Keratinocyte (primary cell): ENCODE measurements around the gene TP53I13. TPM values are rescaled to one million over a fixed set of nuclear protein-coding genes. Genes with fewer than 3 reads are reported as not detected.

Experiments used
- DNase-seq: peaks from one replicate; pipeline ENCODE4 v3.0.0-alpha.2; 2011; ENCODE audit warnings: low read depth, missing footprints, low spot score
- FAIRE-seq: peaks from 2 replicates; lab custom pipeline; 2011; peaks lifted over from hg19 to GRCh38; lab: Jason Lieb, UNC
- H2AFZ ChIP-seq: 2 replicates; pipeline ENCODE4 v1.6.0; 2012; ENCODE audit warnings: low read length, control low read depth, inconsistent platforms; ENCODE audit not compliant: control insufficient read depth
- H3K27ac ChIP-seq: 2 replicates; pipeline ENCODE4 v1.5.1; 2011; ENCODE audit warnings: low read length; ENCODE audit not compliant: control insufficient read depth, insufficient read depth
- H3K27me3 ChIP-seq: 3 replicates; pipeline ENCODE4 v1.6.0; 2011; ENCODE audit warnings: low read length; ENCODE audit not compliant: control insufficient read depth, insufficient read depth; ENCODE audit errors: extremely low read depth
- H3K36me3 ChIP-seq, 2 experiments: 2 replicates in 1 of 2; 3 replicates in 1 of 2; pipeline ENCODE4 v1.5.1; 2011; ENCODE audit warnings: low read length in 2 of 2, mild to moderate bottlenecking in 1 of 2; ENCODE audit not compliant: control insufficient read depth in 2 of 2, insufficient read depth in 2 of 2; ENCODE audit errors: extremely low read depth in 1 of 2
- H3K4me1 ChIP-seq: 3 replicates; pipeline ENCODE4 v1.5.1; 2011; ENCODE audit warnings: low read length; ENCODE audit not compliant: control insufficient read depth, insufficient read depth; ENCODE audit errors: extremely low read depth
- H3K4me2 ChIP-seq: 3 replicates; pipeline ENCODE4 v1.6.0; 2011; ENCODE audit warnings: low read depth, low read length; ENCODE audit not compliant: control insufficient read depth, insufficient read depth; ENCODE audit errors: extremely low read depth
- H3K4me3 ChIP-seq, 3 experiments: fragments of 200-600 bp in 1 of 3; sonication (generic) in 1 of 3; 2 replicates in 2 of 3; 3 replicates in 1 of 3; pipeline ENCODE4 v1.5.1; 2011 to 2016; ENCODE audit warnings: low read length in 3 of 3, mild to moderate bottlenecking in 3 of 3, control low read depth in 2 of 3, inconsistent platforms in 1 of 3, low read depth in 1 of 3, mixed read lengths in 1 of 3, mixed run types in 1 of 3, moderate library complexity in 1 of 3; ENCODE audit not compliant: control insufficient read depth in 2 of 3, insufficient read depth in 2 of 3; ENCODE audit errors: extremely low read depth in 1 of 3
- H3K79me2 ChIP-seq: 2 replicates; pipeline ENCODE4 v1.6.0; 2012; ENCODE audit warnings: low read length; ENCODE audit not compliant: control insufficient read depth, insufficient read depth
- H3K9ac ChIP-seq: 3 replicates; pipeline ENCODE4 v1.6.0; 2011; ENCODE audit warnings: low read length; ENCODE audit not compliant: control insufficient read depth, insufficient read depth; ENCODE audit errors: extremely low read depth
- H3K9me1 ChIP-seq: 3 replicates; pipeline ENCODE4 v1.6.0; 2011; ENCODE audit warnings: low read length; ENCODE audit not compliant: control insufficient read depth, insufficient read depth; ENCODE audit errors: extremely low read depth
- H3K9me3 ChIP-seq: 2 replicates; pipeline ENCODE4 v1.5.1; 2012; ENCODE audit warnings: low read depth, low read length; ENCODE audit not compliant: control insufficient read depth
- H4K20me1 ChIP-seq: 3 replicates; pipeline ENCODE4 v1.6.0; 2011; ENCODE audit warnings: low read length; ENCODE audit not compliant: control insufficient read depth, insufficient read depth; ENCODE audit errors: extremely low read depth
- EZH2 ChIP-seq: IDR thresholded peaks from one replicate; pipeline ENCODE4 v1.6.1; 2012; ENCODE audit warnings: inconsistent platforms, mild to moderate bottlenecking, low read length, moderate library complexity
- dilution Hi-C: fragments of 300-500 bp; cut with MboI; formaldehyde crosslinking; loops from one replicate; pipeline ENCODE4 v1.7.0; 2020; ENCODE audit warnings: low sequenced_read_pairs; ENCODE audit not compliant: extremely low pct_ligation_motif_present
- polyA plus RNA-seq, 5 experiments: library from polyadenylated mRNA; depleted of rRNA in 3 of 5; stranded (reverse) in 3 of 5; stranded (forward) in 1 of 5; unstranded in 1 of 5; fragments of >200 nt; gene quantifications; 1 replicate in 1 of 5; 2 replicates in 3 of 5; 3 replicates in 1 of 5; pipeline versions ENCODE4 v1.2.1 to v1.2.3, GENCODE V29; 2011 to 2012; ENCODE audit warnings: missing spikeins in 2 of 5, low read depth in 1 of 5, low replicate concordance in 1 of 5
- TF ChIP-seq, protein P1 (sequence below), 3 experiments: IDR thresholded peaks in 1 of 3; conservative IDR thresholded peaks in 1 of 3; optimal IDR thresholded peaks in 1 of 3; 2 replicates in 2 of 3; 3 replicates in 1 of 3; pipeline versions ENCODE3 to v1.5.1; 2011; ENCODE audit warnings: low read length in 3 of 3, mild to moderate bottlenecking in 3 of 3, moderate library complexity in 2 of 3, control low read depth in 1 of 3, inconsistent platforms in 1 of 3; ENCODE audit not compliant: insufficient read depth in 2 of 3; ENCODE audit errors: extremely low read depth in 1 of 3

Gene TP53I13
- polyA plus RNA-seq, 1 donor (not counting 4 experiments of a cell fraction or from before 2014, with no cell fraction given), result 11.9 TPM

DNA sequence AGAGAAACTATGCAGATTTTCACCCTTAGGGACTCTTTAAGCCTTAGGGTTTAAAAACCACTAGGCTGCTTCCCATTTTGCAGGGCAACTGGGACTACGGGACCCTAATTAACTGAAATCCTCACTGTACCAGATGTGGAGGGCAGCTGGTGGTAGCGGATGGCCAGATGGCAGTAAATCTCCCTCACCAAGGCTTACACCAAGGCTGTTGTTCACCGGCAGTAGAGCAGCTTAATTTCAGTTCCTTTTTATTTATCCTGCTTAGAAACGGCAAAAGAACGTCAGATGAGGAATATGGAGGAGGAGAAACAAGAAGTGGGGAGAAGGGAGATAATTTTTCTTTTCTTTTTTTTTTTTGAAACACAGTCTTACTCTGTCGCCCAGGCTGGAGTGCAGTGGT, 8.2 kb upstream of the TP53I13 start:
- H3K36me3 ChIP-seq, result peaks cover 0 to 4% of the 10 kb centered on the region in 2 experiments
- dilution Hi-C loops, result no loop called here
- H3K9me3 ChIP-seq, result no peaks in the 10 kb centered on the region
- FAIRE-seq (no peak), DNase-seq (no peak)
- H3K9me1 ChIP-seq, result no peaks in the 10 kb centered on the region
- no peaks in the 10 kb centered on the region for H3K27me3 ChIP-seq
- no peaks in the 10 kb centered on the region for H4K20me1 ChIP-seq
- peaks cover under 1% of the 10 kb centered on the region for H3K4me1 ChIP-seq
- no peaks in the 10 kb centered on the region for H3K79me2 ChIP-seq
- H3K9ac ChIP-seq, result no peak overlapping the region
- no peak overlapping the region for H3K4me2 ChIP-seq
- H3K4me3 ChIP-seq, result no peak overlapping the region
- H3K27ac ChIP-seq, result no peak overlapping the region
- no peak overlapping the region for H2AFZ ChIP-seq
- TF ChIP-seq EZH2, result no peak

DNA sequence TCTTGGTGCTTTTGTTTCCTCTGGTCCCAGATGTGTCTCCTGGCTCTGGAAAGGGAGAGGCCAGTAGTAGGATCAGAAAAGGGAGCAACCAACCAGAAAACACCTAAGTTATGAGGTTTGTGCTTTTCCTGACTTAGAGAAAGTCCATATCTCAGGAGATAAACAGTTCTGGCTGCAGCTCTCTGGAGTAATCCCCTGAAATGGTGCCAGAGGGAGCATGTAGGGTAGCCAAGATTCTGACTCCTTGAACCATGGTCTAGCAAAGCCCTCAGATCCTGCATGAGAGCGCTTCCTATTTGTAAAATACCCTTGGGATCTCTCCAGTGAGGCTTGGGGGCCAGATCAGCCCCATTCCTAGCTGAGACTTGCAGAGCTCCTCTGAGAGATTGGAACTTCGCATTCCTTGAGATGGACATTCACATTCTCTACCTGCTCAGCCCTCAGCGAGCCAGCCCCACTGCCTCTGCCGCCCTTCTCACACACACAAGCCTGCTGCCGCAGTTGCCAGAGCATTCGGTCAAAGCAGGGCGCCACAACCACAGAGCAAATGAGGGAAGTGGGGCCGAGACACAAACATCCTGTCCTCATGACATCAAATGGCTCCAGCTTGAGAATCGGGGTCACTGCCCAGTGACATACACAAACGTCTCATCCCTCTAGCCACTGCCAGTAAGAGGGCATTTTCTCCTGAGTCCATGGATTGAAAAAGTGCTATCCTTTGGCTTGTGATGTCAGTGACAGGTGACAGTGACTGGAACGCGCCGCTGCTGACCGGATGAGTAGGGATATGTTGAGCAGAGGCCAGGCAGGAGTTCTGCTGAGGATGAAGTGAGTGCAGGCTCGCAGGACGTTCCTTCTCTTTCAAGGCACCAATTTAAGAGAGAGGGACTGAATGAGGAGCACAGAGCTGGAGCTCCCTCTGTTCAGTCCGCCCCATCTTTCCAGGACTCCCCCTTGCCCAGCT, 6.7 kb upstream of the TP53I13 start:
- Histone ChIP-seq H3K4me2 (no peak overlapping the region), H3K36me3 (peaks cover 0 to 4% of the 10 kb centered on the region in 2 experiments), H3K4me1 (peaks cover 10% of the 10 kb centered on the region), H3K79me2 (no peaks in the 10 kb centered on the region), H3K9ac (no peak overlapping the region), H3K27me3 (no peaks in the 10 kb centered on the region), H2AFZ (no peak overlapping the region), H3K9me3 (no peaks in the 10 kb centered on the region), H4K20me1 (no peaks in the 10 kb centered on the region), H3K4me3 (no peak overlapping the region), H3K9me1 (no peaks in the 10 kb centered on the region), H3K27ac (no peak overlapping the region)
- no peak for FAIRE-seq
- no peak for DNase-seq
- TF ChIP-seq EZH2, result no peak
- TF ChIP-seq, protein P1, sequence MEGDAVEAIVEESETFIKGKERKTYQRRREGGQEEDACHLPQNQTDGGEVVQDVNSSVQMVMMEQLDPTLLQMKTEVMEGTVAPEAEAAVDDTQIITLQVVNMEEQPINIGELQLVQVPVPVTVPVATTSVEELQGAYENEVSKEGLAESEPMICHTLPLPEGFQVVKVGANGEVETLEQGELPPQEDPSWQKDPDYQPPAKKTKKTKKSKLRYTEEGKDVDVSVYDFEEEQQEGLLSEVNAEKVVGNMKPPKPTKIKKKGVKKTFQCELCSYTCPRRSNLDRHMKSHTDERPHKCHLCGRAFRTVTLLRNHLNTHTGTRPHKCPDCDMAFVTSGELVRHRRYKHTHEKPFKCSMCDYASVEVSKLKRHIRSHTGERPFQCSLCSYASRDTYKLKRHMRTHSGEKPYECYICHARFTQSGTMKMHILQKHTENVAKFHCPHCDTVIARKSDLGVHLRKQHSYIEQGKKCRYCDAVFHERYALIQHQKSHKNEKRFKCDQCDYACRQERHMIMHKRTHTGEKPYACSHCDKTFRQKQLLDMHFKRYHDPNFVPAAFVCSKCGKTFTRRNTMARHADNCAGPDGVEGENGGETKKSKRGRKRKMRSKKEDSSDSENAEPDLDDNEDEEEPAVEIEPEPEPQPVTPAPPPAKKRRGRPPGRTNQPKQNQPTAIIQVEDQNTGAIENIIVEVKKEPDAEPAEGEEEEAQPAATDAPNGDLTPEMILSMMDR (optimal IDR thresholded peaks at IDR 0.05 in 1 of 3, IDR thresholded peaks at IDR 0.05 in 1 of 3, conservative IDR thresholded peaks at IDR 0.05 in 1 of 3; ENCODE audit: extremely low read depth in 1 of 3, insufficient read depth in 2 of 3, low read length in 3 of 3), result no peak
- dilution Hi-C loops, result no loop called here
